ENCODE measurements around the gene TFF2. TPM values are rescaled to one million over a fixed set of nuclear protein-coding genes. Genes with fewer than 3 reads are reported as not detected.
A peak's percentile ranks its signal among the peaks of the same experiment; 100 is the strongest.

Gene TFF2
- total RNA-seq, 1 donor from 2014 or later, result not detected

DNA sequence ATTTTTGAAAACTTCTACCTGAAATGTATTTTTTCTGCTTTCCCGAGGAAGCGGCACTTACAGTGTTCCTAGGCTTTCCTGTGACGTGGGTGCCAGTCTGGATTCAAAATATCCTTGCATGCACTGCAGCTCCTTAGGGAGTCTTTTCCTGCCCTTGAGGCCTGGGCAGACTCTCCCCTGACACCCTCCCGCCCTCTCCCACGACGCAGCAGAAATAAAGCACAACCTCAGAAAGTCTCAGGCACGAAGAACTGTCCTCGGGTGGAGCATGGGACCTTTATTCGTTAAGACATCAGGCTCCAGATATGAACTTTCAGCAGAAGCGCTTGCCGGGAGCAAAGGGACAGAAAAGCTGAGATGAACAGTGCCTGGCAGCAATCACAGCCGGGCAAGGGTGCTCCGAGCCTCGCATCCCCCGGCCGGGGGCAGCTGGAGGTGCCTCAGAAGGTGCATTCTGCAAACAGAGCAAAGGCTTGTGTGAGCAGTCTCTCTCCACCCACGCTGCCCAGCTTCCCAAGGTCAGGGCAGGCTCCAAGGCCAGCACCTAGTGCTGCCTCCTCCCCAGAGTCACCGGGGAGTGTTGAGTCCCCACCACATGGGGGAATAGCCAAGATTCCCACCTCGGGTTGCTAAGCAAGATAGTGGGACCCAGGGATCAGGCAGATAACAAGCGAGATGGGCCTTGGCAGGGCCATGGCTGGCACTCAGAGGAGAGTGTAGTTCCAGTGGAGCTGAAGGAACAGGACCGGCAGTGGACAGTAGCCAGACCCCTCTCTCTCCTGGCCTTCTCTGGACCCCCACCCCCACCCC is 38.8 kb downstream of the TFF2 start:
- H3K9me3 Mint-ChIP-seq (ENCODE audit: unreplicated experiment), result no peaks in the 10 kb centered on the region
- H3K4me1 Mint-ChIP-seq (ENCODE audit: unreplicated experiment), result peaks cover 8% of the 10 kb centered on the region
- H3K27me3 Mint-ChIP-seq (ENCODE audit: unreplicated experiment), result peaks cover 9% of the 10 kb centered on the region
- TF ChIP-seq, protein P1, sequence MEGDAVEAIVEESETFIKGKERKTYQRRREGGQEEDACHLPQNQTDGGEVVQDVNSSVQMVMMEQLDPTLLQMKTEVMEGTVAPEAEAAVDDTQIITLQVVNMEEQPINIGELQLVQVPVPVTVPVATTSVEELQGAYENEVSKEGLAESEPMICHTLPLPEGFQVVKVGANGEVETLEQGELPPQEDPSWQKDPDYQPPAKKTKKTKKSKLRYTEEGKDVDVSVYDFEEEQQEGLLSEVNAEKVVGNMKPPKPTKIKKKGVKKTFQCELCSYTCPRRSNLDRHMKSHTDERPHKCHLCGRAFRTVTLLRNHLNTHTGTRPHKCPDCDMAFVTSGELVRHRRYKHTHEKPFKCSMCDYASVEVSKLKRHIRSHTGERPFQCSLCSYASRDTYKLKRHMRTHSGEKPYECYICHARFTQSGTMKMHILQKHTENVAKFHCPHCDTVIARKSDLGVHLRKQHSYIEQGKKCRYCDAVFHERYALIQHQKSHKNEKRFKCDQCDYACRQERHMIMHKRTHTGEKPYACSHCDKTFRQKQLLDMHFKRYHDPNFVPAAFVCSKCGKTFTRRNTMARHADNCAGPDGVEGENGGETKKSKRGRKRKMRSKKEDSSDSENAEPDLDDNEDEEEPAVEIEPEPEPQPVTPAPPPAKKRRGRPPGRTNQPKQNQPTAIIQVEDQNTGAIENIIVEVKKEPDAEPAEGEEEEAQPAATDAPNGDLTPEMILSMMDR (IDR thresholded peaks at IDR 0.05; ENCODE audit: unreplicated experiment), result no peak
- no peak for DNase-seq (ENCODE audit: low spot score)
- H3K4me3 Mint-ChIP-seq (ENCODE audit: unreplicated experiment), result no peak overlapping the region
- no peak overlapping the region for H3K27ac Mint-ChIP-seq (ENCODE audit: unreplicated experiment)
- H3K36me3 Mint-ChIP-seq (ENCODE audit: low read depth, unreplicated experiment), result no peaks in the 10 kb centered on the region

DNA sequence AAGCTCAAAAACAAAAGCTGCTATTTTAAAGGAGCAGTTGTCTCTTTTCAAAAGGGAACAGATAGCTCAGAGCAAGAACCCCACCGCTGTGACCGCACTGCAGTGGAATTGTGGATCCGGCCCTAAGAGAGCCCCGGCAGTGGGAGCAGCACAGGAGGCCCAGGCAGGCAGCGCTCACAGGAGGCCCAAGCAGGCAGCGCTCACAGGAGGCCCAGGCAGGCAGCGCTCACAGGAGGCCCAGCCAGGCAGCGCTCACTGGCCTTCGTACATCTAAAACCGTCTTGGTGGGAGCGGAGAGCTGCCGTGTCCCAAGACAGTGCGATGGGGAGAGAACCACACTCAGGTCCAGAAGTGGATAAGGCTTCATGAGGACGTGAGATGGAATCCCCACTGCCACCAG is 39.6 kb downstream of the TFF2 start:
- no peaks in the 10 kb centered on the region for H3K9me3 Mint-ChIP-seq (ENCODE audit: unreplicated experiment)
- peaks cover 5% of the 10 kb centered on the region for H3K27me3 Mint-ChIP-seq (ENCODE audit: unreplicated experiment)
- H3K4me1 Mint-ChIP-seq (ENCODE audit: unreplicated experiment), result peaks cover 12% of the 10 kb centered on the region
- H3K27ac Mint-ChIP-seq (ENCODE audit: unreplicated experiment), result no peak overlapping the region
- no peak for DNase-seq (ENCODE audit: low spot score)
- TF ChIP-seq, protein P1 (IDR thresholded peaks at IDR 0.05; ENCODE audit: unreplicated experiment), result no peak
- H3K36me3 Mint-ChIP-seq (ENCODE audit: low read depth, unreplicated experiment), result no peaks in the 10 kb centered on the region
- no peak overlapping the region for H3K4me3 Mint-ChIP-seq (ENCODE audit: unreplicated experiment)

DNA sequence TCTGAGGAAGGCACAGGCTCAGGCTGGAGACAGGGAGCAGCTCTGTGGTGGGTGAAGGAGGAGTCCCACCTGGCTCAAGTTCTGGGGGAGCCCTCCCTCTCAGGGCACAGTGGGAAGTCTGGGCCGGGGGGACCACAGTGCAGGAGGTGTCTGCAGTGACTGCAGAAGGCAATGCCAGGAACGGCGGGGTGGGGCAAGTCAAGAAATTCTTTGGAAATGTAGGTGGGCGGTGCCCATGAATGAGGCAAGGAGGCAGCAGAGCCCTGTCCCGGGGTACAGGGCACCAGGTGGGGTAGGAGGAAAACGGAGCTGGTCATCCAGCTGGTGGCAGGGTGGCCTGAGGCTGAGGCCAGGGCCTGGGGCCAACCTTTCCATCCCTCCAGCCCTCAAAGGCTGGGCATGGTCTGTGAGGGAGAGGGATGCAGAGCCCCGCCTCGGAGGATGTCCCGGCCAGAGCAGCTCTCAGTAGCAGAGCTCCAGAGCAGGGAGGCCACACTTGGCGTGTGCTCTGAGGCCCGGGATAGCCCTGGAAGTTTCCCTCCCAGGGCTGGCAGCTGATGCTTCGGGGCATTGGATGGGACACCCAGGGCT is 40.3 kb downstream of the TFF2 start:
- Mint-ChIP-seq H3K4me3 (ENCODE audit: unreplicated experiment) (no peak overlapping the region), H3K27me3 (ENCODE audit: unreplicated experiment) (peaks cover 4% of the 10 kb centered on the region), H3K36me3 (ENCODE audit: low read depth, unreplicated experiment) (no peaks in the 10 kb centered on the region), H3K27ac (ENCODE audit: unreplicated experiment) (peak overlapping the region; percentile 24), H3K4me1 (ENCODE audit: unreplicated experiment) (peaks cover 12% of the 10 kb centered on the region), H3K9me3 (ENCODE audit: unreplicated experiment) (no peaks in the 10 kb centered on the region)
- TF ChIP-seq, protein P1 (IDR thresholded peaks at IDR 0.05; ENCODE audit: unreplicated experiment), result no peak
- DNase-seq (ENCODE audit: low spot score), result no peak

DNA sequence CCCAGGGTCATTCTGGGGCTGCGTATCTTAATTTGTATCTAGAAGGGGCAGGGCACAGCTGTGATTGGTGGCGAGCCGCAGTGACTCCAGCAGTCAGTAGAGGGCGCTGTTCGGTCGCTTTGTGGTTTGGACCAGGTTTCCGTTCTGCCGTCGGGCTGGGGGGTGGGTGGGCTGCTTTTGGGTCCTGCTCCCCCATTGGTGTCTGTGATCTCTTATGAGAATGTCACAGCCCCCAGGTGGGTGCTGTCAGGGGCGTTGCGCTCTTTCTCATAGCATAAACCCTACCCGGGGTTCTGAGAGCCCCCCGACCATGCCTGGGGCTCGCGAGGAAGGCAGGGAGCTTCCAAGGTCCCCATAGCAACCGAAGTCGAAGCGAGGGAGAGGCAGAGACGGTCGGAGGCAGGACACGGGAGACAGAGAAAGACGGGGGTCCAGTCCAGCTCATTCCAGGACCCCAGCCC is 41.0 kb downstream of the TFF2 start:
- Mint-ChIP-seq H3K4me3 (ENCODE audit: unreplicated experiment) (no peak overlapping the region), H3K4me1 (ENCODE audit: unreplicated experiment) (peaks cover 12% of the 10 kb centered on the region), H3K27ac (ENCODE audit: unreplicated experiment) (no peak overlapping the region), H3K36me3 (ENCODE audit: low read depth, unreplicated experiment) (no peaks in the 10 kb centered on the region), H3K27me3 (ENCODE audit: unreplicated experiment) (peaks cover 4% of the 10 kb centered on the region), H3K9me3 (ENCODE audit: unreplicated experiment) (no peaks in the 10 kb centered on the region)
- TF ChIP-seq, protein P1 (IDR thresholded peaks at IDR 0.05; ENCODE audit: unreplicated experiment), result peak; percentile 89
- peak; percentile 79 for DNase-seq (ENCODE audit: low spot score)
